Stimulated activated CD4-positive, alpha-beta T cell treated with anti-CD3 and anti-CD28 coated beads, TNF-alpha, amount 100 ng/mL, for 48 hours (primary cell): ENCODE data around the gene RUBCNL.

ENCODE experiments used
- DNase-seq, 3 donors: peaks; one replicate each; pipeline ENCODE4 v3.0.0-alpha.2; 2020; ENCODE audit warnings: low read depth in 3 of 3

Gene RUBCNL

GRCh38 chr13:46310066-46310465 is 77.0 kb downstream of the RUBCNL start:
- no peak for DNase-seq

GRCh38 chr13:46307554-46307953 is 79.5 kb downstream of the RUBCNL start:
- no peak for DNase-seq

GRCh38 chr13:46304546-46304945 is 82.5 kb downstream of the RUBCNL start:
- no peak for DNase-seq

GRCh38 chr13:46303742-46304385 is 83.2 kb downstream of the RUBCNL start:
- DNase-seq = no peak

- no peak for DNase-seq
Measured at GRCh38 chr13:46297361-46297811, 89.7 kb downstream of the RUBCNL start.

- no peak for DNase-seq
Measured at GRCh38 chr13:46296921-46297320, 90.1 kb downstream of the RUBCNL start.

GRCh38 chr13:46296115-46296822 is 90.8 kb downstream of the RUBCNL start:
- no peak for DNase-seq

GRCh38 chr13:46295491-46296114 is 91.4 kb downstream of the RUBCNL start:
- no peak for DNase-seq

- DNase-seq = no peak
Measured at GRCh38 chr13:46293436-46293835, 93.6 kb downstream of the RUBCNL start.
